OCI-LY1 (cell line): ENCODE measurements around the gene LDLRAD4.

Experiments used
- H2AFZ ChIP-seq: fragments of 200-600 bp; sonication (generic), shearing (Covaris generic); 2 replicates; pipeline ENCODE4 v1.6.0; 2014; ENCODE audit warnings: antibody characterized with exemption, mild to moderate bottlenecking, low read length
- H3F3A ChIP-seq: fragments of 200-600 bp; sonication (generic), shearing (Covaris generic); 2 replicates; pipeline ENCODE4 v1.6.0; 2014; ENCODE audit warnings: mild to moderate bottlenecking, antibody characterized with exemption, low read length, moderate library complexity; ENCODE audit not compliant: insufficient read depth
- H3K27ac ChIP-seq: fragments of 200-600 bp; sonication (generic); 2 replicates; pipeline ENCODE4 v1.5.1; 2014; ENCODE audit warnings: low read length, mixed run types, mild to moderate bottlenecking, low read depth; ENCODE audit not compliant: poor library complexity, severe bottlenecking
- H3K27me3 ChIP-seq: fragments of 200-600 bp; sonication (generic); 2 replicates; pipeline ENCODE4 v1.6.0; 2014; ENCODE audit warnings: antibody characterized with exemption, mild to moderate bottlenecking, low read length, moderate library complexity; ENCODE audit not compliant: insufficient read depth
- H3K36me3 ChIP-seq: fragments of 200-600 bp; sonication (generic); 2 replicates; pipeline ENCODE4 v1.6.1; 2014; ENCODE audit warnings: mild to moderate bottlenecking, antibody characterized with exemption, low read length, moderate library complexity, mixed read lengths; ENCODE audit not compliant: insufficient read depth
- H3K4me1 ChIP-seq: fragments of 200-600 bp; sonication (generic); 2 replicates; pipeline ENCODE4 v1.5.1; 2014; ENCODE audit warnings: mild to moderate bottlenecking, low read length, moderate library complexity; ENCODE audit not compliant: insufficient read depth, severe bottlenecking
- H3K4me2 ChIP-seq: fragments of 200-600 bp; sonication (generic), shearing (Covaris generic); 2 replicates; pipeline ENCODE4 v1.6.1; 2014; ENCODE audit warnings: low read length
- H3K4me3 ChIP-seq: fragments of 200-600 bp; sonication (generic); 2 replicates; pipeline ENCODE4 v1.5.1; 2014; ENCODE audit warnings: low read length, low read depth, mild to moderate bottlenecking, mixed read lengths; ENCODE audit not compliant: poor library complexity, severe bottlenecking
- H3K79me2 ChIP-seq: fragments of 200-600 bp; shearing (Covaris generic); 2 replicates; pipeline ENCODE4 v1.6.1; 2016; ENCODE audit warnings: mixed run types, low read length, mixed read lengths; ENCODE audit not compliant: insufficient read depth
- H3K9ac ChIP-seq: fragments of 200-600 bp; sonication (generic), shearing (Covaris generic); 2 replicates; pipeline ENCODE4 v1.6.1; 2014; ENCODE audit warnings: mild to moderate bottlenecking, low read length, mixed read lengths
- H3K9me2 ChIP-seq: fragments of 200-600 bp; sonication (generic), shearing (Covaris generic); 2 replicates; pipeline ENCODE4 v1.6.1; 2014; ENCODE audit warnings: low read depth, mild to moderate bottlenecking, low read length, mixed read lengths
- H3K9me3 ChIP-seq: fragments of 200-600 bp; shearing (Covaris generic); 2 replicates; pipeline ENCODE4 v1.6.1; 2014; ENCODE audit warnings: low read length, mixed read lengths
- H4K20me1 ChIP-seq: fragments of 200-600 bp; sonication (generic), shearing (Covaris generic); 2 replicates; pipeline ENCODE4 v1.6.0; 2016; ENCODE audit warnings: mild to moderate bottlenecking, low read length; ENCODE audit not compliant: insufficient read depth
- CTCF ChIP-seq: fragments of 200-600 bp; sonication (generic), shearing (Covaris generic); IDR thresholded peaks from 2 replicates; pipeline ENCODE4 v1.5.1; 2017; ENCODE audit warnings: mild to moderate bottlenecking, antibody characterized with exemption, low read length, moderate library complexity, mixed read lengths
- EZH2 ChIP-seq: fragments of 200-600 bp; sonication (generic), shearing (Covaris generic); IDR thresholded peaks from 2 replicates; pipeline ENCODE4 v1.8.0; 2017; ENCODE audit warnings: borderline replicate concordance, mixed run types, mild to moderate bottlenecking, antibody characterized with exemption, low read length, moderate library complexity, mixed read lengths

The LDLRAD4 gene

GRCh38 chr18:13410471-13410870 is 191.9 kb downstream of the LDLRAD4 start:
- H3K27ac ChIP-seq, result no peak overlapping the region
- peaks cover 7% of the 10 kb centered on the region; the same call in 1 of the 2 replicates for H3K36me3 ChIP-seq

GRCh38 chr18:13412017-13412416 is 193.5 kb downstream of the LDLRAD4 start:
- H3K27ac ChIP-seq, result no peak overlapping the region
- no peak for TF ChIP-seq CTCF

More at GRCh38 chr18:13410471-13410870, 191.9 kb downstream of the LDLRAD4 start:
- no peaks in the 10 kb centered on the region for H3K4me1 ChIP-seq
- no peaks in the 10 kb centered on the region for H4K20me1 ChIP-seq
- no peak overlapping the region for H3K9ac ChIP-seq
- H3K4me2 ChIP-seq, result no peak overlapping the region
- no peak for TF ChIP-seq CTCF
- TF ChIP-seq EZH2, result no peak
- peaks cover 13% of the 10 kb centered on the region; the same call in 1 of the 2 replicates for H3K27me3 ChIP-seq
- no peak overlapping the region for H2AFZ ChIP-seq
- no peaks in the 10 kb centered on the region for H3F3A ChIP-seq
- H3K9me2 ChIP-seq, result no peaks in the 10 kb centered on the region
- peaks cover 11% of the 10 kb centered on the region for H3K9me3 ChIP-seq
- H3K4me3 ChIP-seq, result no peak overlapping the region
- no peaks in the 10 kb centered on the region for H3K79me2 ChIP-seq

GRCh38 chr18:13412901-13413300 is 194.3 kb downstream of the LDLRAD4 start:
- Histone ChIP-seq H3K4me1 (no peaks in the 10 kb centered on the region), H3K36me3 (peaks cover 7% of the 10 kb centered on the region; the same call in 1 of the 2 replicates)

More at GRCh38 chr18:13412017-13412416, 193.5 kb downstream of the LDLRAD4 start:
- peaks cover 11% of the 10 kb centered on the region for H3K9me3 ChIP-seq
- no peaks in the 10 kb centered on the region for H4K20me1 ChIP-seq
- no peaks in the 10 kb centered on the region for H3F3A ChIP-seq
- H3K36me3 ChIP-seq, result peaks cover 7% of the 10 kb centered on the region; the same call in 1 of the 2 replicates
- no peak overlapping the region for H3K9ac ChIP-seq
- H2AFZ ChIP-seq, result no peak overlapping the region
- peaks cover 13% of the 10 kb centered on the region; the same call in 1 of the 2 replicates for H3K27me3 ChIP-seq
- no peaks in the 10 kb centered on the region for H3K9me2 ChIP-seq
- H3K4me1 ChIP-seq, result no peaks in the 10 kb centered on the region
- no peaks in the 10 kb centered on the region for H3K79me2 ChIP-seq
- no peak overlapping the region for H3K4me3 ChIP-seq
- no peak overlapping the region for H3K4me2 ChIP-seq

More at GRCh38 chr18:13412901-13413300, 194.3 kb downstream of the LDLRAD4 start:
- no peak overlapping the region for H2AFZ ChIP-seq
- peaks cover 13% of the 10 kb centered on the region; the same call in 1 of the 2 replicates for H3K27me3 ChIP-seq
- peaks cover 11% of the 10 kb centered on the region for H3K9me3 ChIP-seq
- H3K4me2 ChIP-seq, result no peak overlapping the region
- no peak overlapping the region for H3K4me3 ChIP-seq
- H3K79me2 ChIP-seq, result no peaks in the 10 kb centered on the region
- no peak overlapping the region for H3K27ac ChIP-seq
- H3K9me2 ChIP-seq, result no peaks in the 10 kb centered on the region
- no peaks in the 10 kb centered on the region for H4K20me1 ChIP-seq
- no peaks in the 10 kb centered on the region for H3F3A ChIP-seq
- H3K9ac ChIP-seq, result no peak overlapping the region
- TF ChIP-seq CTCF (no peak), EZH2 (no peak)
